Activated T-cell treated with anti-CD3 and anti-CD28 coated beads, Interleukin-2, amount 50 U/mL, for 48 hours (primary cell): ENCODE results near the gene SH3TC1.

Experiments used
- DNase-seq, 2 experiments: peaks; one replicate each; pipeline ENCODE4 v3.0.0-alpha.2; 2020

The SH3TC1 gene

GRCh38 chr4:8198906-8199593 is at the start of gene SH3TC1:
Gene SH3TC1 (plus strand): TSS chr4:8199290. CDS start chr4:8205195, 5,905 bp downstream.
- peak; percentile 73 to 79 for DNase-seq

- no peak for DNase-seq
Measured at GRCh38 chr4:8149664-8150063, 49.4 kb upstream of the SH3TC1 start.

- DNase-seq = no peak
Measured at GRCh38 chr4:8150152-8151090, 48.7 kb upstream of the SH3TC1 start.

- DNase-seq = no peak
Measured at GRCh38 chr4:8151165-8151650, 47.9 kb upstream of the SH3TC1 start.

GRCh38 chr4:8152090-8152864 is 46.8 kb upstream of the SH3TC1 start:
- DNase-seq = no peak

GRCh38 chr4:8152865-8153257 is 46.2 kb upstream of the SH3TC1 start:
- DNase-seq = no peak

GRCh38 chr4:8153441-8153840 is 45.6 kb upstream of the SH3TC1 start:
- DNase-seq = no peak

GRCh38 chr4:8155048-8155447 is 44.0 kb upstream of the SH3TC1 start:
- DNase-seq = no peak

- DNase-seq = no peak
Measured at GRCh38 chr4:8155660-8156421, 43.2 kb upstream of the SH3TC1 start.

GRCh38 chr4:8156617-8157016 is 42.5 kb upstream of the SH3TC1 start:
- no peak for DNase-seq

GRCh38 chr4:8157496-8157895 is 41.6 kb upstream of the SH3TC1 start:
- no peak for DNase-seq

- DNase-seq = peak in 1 of 2 experiments; percentile 22
Measured at GRCh38 chr4:8157944-8158709, 41.0 kb upstream of the SH3TC1 start.

GRCh38 chr4:8158710-8159536 is 40.2 kb upstream of the SH3TC1 start, which contains the start of gene ABLIM2:
Gene ABLIM2 (minus strand): TSS chr4:8158813. CDS start chr4:8158689, 124 bp downstream.
- DNase-seq = peak; percentile 98 to 100

- no peak for DNase-seq
Measured at GRCh38 chr4:8159537-8160232, 39.4 kb upstream of the SH3TC1 start.

GRCh38 chr4:8160233-8160560 is 38.9 kb upstream of the SH3TC1 start:
- no peak for DNase-seq

- DNase-seq = no peak
Measured at GRCh38 chr4:8160572-8160971, 38.5 kb upstream of the SH3TC1 start.

GRCh38 chr4:8162625-8163024 is 36.5 kb upstream of the SH3TC1 start:
- DNase-seq = no peak

GRCh38 chr4:8163026-8163425 is 36.1 kb upstream of the SH3TC1 start:
- no peak for DNase-seq

- no peak for DNase-seq
Measured at GRCh38 chr4:8163436-8164193, 35.5 kb upstream of the SH3TC1 start.
